Transverse colon (tissue), 4 donors: ENCODE data around the gene KCNT1.

Experiments
- POLR2AphosphoS5 ChIP-seq, 3 donors: sonication (generic); formaldehyde crosslinking; IDR thresholded peaks; one replicate each; pipeline ENCODE4 v1.6.1; 2016; ENCODE audit warnings: antibody characterized with exemption in 3 of 3
- TF ChIP-seq, protein P1 (sequence below), 5 experiments: fragments of 200-600 bp in 3 of 5; fragments of 450-650 bp in 2 of 5; sonication (generic) in 3 of 5; IDR thresholded peaks; 1 replicate in 2 of 5; 2 replicates in 3 of 5; pipeline ENCODE4 v1.5.1; 2016 to 2017; ENCODE audit warnings: antibody characterized with exemption in 5 of 5, inconsistent platforms in 3 of 5, mild to moderate bottlenecking in 2 of 5, moderate library complexity in 1 of 5

DNA sequence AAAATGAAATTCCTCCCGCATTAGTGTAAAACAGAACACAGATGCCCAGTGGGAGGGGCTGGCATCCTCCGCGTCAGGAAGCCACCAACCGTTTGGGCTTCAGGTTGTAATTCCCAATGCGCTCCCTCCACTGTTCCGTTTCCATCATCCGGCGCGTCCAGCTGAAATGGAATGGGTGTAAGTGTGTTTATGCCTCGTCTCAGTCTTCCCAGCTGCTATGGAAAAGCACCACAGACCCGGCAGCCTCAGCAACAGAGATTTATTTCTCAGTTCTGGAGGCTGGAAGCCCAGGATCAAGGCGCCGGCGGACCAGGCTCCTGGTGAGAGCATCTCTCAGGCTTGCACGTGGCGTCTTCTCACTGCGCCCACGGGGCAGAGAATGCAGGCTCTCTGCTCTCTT, 20.4 kb downstream of the KCNT1 start:
- TF ChIP-seq, protein P1, sequence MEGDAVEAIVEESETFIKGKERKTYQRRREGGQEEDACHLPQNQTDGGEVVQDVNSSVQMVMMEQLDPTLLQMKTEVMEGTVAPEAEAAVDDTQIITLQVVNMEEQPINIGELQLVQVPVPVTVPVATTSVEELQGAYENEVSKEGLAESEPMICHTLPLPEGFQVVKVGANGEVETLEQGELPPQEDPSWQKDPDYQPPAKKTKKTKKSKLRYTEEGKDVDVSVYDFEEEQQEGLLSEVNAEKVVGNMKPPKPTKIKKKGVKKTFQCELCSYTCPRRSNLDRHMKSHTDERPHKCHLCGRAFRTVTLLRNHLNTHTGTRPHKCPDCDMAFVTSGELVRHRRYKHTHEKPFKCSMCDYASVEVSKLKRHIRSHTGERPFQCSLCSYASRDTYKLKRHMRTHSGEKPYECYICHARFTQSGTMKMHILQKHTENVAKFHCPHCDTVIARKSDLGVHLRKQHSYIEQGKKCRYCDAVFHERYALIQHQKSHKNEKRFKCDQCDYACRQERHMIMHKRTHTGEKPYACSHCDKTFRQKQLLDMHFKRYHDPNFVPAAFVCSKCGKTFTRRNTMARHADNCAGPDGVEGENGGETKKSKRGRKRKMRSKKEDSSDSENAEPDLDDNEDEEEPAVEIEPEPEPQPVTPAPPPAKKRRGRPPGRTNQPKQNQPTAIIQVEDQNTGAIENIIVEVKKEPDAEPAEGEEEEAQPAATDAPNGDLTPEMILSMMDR (IDR thresholded peaks at IDR 0.05): no peak
- no peak for TF ChIP-seq POLR2AphosphoS5 (IDR thresholded peaks at IDR 0.05)
